ENCODE results near the gene ESF1. TPM values are rescaled to one million over a fixed set of nuclear protein-coding genes. Genes with fewer than 3 reads are reported as not detected.

ESF1 gene
- total RNA-seq, 8 experiments from 2014 or later: 13.9 to 29.6 (median 21.8) TPM

- Histone ChIP-seq H3K4me3 (no peak overlapping the region), H3K27ac (no peak overlapping the region), H3K4me1 (replicated peaks in 1 of 2) (no peaks in the 10 kb centered on the region)
- peak in 1 of 8 experiments; percentile 65 for ATAC-seq (replicated peaks in 6 of 8)
- 0 to 100% (median 87%) methylated on average over 1 to 2 of the region's 2 CpGs; no CpG with 5 or more reads in 2 of the 10 experiments for WGBS, 10 experiments
- in situ Hi-C loops (cut with MboI; ENCODE audit: low pct_unique_long_range_greater_than_20kb in 2 of 9, low sequenced_read_pairs in 9 of 9, unreplicated experiment in 9 of 9): no loop called here
These were observed 66.5 kb downstream of the ESF1 start for GRCh38 chr20:13718171-13718570.

GRCh38 chr20:13717631-13718044 lies 67.1 kb downstream of the ESF1 start:
- no peaks in the 10 kb centered on the region for H3K4me1 ChIP-seq (replicated peaks in 1 of 2)
- in situ Hi-C loops (cut with MboI; ENCODE audit: low pct_unique_long_range_greater_than_20kb in 2 of 9, low sequenced_read_pairs in 9 of 9, unreplicated experiment in 9 of 9): no loop called here
- 83 to 100% (median 100%) methylated on average over 1 of the region's 1 CpG for WGBS, 10 experiments
- H3K27ac ChIP-seq: no peak overlapping the region
- H3K4me3 ChIP-seq: no peak overlapping the region
- no peak for ATAC-seq (replicated peaks in 6 of 8)

- in situ Hi-C loops (cut with MboI; ENCODE audit: low pct_unique_long_range_greater_than_20kb in 2 of 9, low sequenced_read_pairs in 9 of 9, unreplicated experiment in 9 of 9): no loop called here
- Histone ChIP-seq H3K4me1 (replicated peaks in 1 of 2) (no peaks in the 10 kb centered on the region), H3K4me3 (no peak overlapping the region), H3K27ac (no peak overlapping the region)
- ATAC-seq (replicated peaks in 6 of 8): no peak
- whole genome bisulfite sequencing, 10 experiments: 80 to 100% (median 92%) methylated on average over 1 to 3 of the region's 3 CpGs
These were observed 69.5 kb downstream of the ESF1 start for GRCh38 chr20:13715171-13715570.

GRCh38 chr20:13708234-13708633 lies 76.5 kb downstream of the ESF1 start:
- 13 to 100% (median 76%) methylated on average over 1 of the region's 1 CpG; no CpG with 5 or more reads in 4 of the 10 experiments for WGBS, 10 experiments
- Histone ChIP-seq H3K4me1 (replicated peaks in 1 of 2) (no peaks in the 10 kb centered on the region), H3K27ac (no peak overlapping the region), H3K4me3 (no peak overlapping the region)
- in situ Hi-C loops (cut with MboI; ENCODE audit: low pct_unique_long_range_greater_than_20kb in 2 of 9, low sequenced_read_pairs in 9 of 9, unreplicated experiment in 9 of 9): no loop called here
- no peak for ATAC-seq (replicated peaks in 6 of 8)

GRCh38 chr20:13703265-13703664 lies 81.5 kb downstream of the ESF1 start:
- no peak for ATAC-seq (replicated peaks in 6 of 8)
- 60 to 100% (median 88%) methylated on average over 1 to 9 of the region's 9 CpGs for WGBS, 10 experiments
- Histone ChIP-seq H3K4me1 (replicated peaks in 1 of 2) (no peaks in the 10 kb centered on the region), H3K27ac (no peak overlapping the region), H3K4me3 (no peak overlapping the region)
- in situ Hi-C loops (cut with MboI; ENCODE audit: low pct_unique_long_range_greater_than_20kb in 2 of 9, low sequenced_read_pairs in 9 of 9, unreplicated experiment in 9 of 9): no loop called here

- H3K27ac ChIP-seq: no peak overlapping the region
- no peak overlapping the region for H3K4me3 ChIP-seq
- H3K4me1 ChIP-seq (replicated peaks in 1 of 2): no peaks in the 10 kb centered on the region
- ATAC-seq (replicated peaks in 6 of 8): no peak
- in situ Hi-C loops (cut with MboI; ENCODE audit: low pct_unique_long_range_greater_than_20kb in 2 of 9, low sequenced_read_pairs in 9 of 9, unreplicated experiment in 9 of 9): no loop called here
These were observed 83.2 kb downstream of the ESF1 start for GRCh38 chr20:13701486-13701885.

- Histone ChIP-seq H3K4me3 (no peak overlapping the region), H3K4me1 (replicated peaks in 1 of 2) (no peaks in the 10 kb centered on the region), H3K27ac (no peak overlapping the region)
- no peak for ATAC-seq (replicated peaks in 6 of 8)
- in situ Hi-C loops (cut with MboI; ENCODE audit: low pct_unique_long_range_greater_than_20kb in 2 of 9, low sequenced_read_pairs in 9 of 9, unreplicated experiment in 9 of 9): no loop called here
These were observed 84.0 kb downstream of the ESF1 start for GRCh38 chr20:13700761-13701160.

- H3K4me3 ChIP-seq: no peak overlapping the region
- ATAC-seq (replicated peaks in 6 of 8): peak in 1 of 8 experiments; percentile 37
- H3K27ac ChIP-seq: no peak overlapping the region
- 68 to 100% (median 84%) methylated on average over 1 to 7 of the region's 8 CpGs; no CpG with 5 or more reads in 2 of the 10 experiments for WGBS, 10 experiments
- H3K4me1 ChIP-seq (replicated peaks in 1 of 2): no peaks in the 10 kb centered on the region
- in situ Hi-C loops (cut with MboI; ENCODE audit: low pct_unique_long_range_greater_than_20kb in 2 of 9, low sequenced_read_pairs in 9 of 9, unreplicated experiment in 9 of 9): no loop called here
These were observed 90.1 kb downstream of the ESF1 start for GRCh38 chr20:13694420-13695150.

- in situ Hi-C loops (cut with MboI; ENCODE audit: low pct_unique_long_range_greater_than_20kb in 2 of 9, low sequenced_read_pairs in 9 of 9, unreplicated experiment in 9 of 9): no loop called here
- WGBS, 10 experiments: 13 to 92% (median 85%) methylated on average over 1 to 9 of the region's 11 CpGs; no CpG with 5 or more reads in 1 of the 10 experiments
- Histone ChIP-seq H3K4me1 (replicated peaks in 1 of 2) (no peaks in the 10 kb centered on the region), H3K27ac (no peak overlapping the region), H3K4me3 (no peak overlapping the region)
- no peak for ATAC-seq (replicated peaks in 6 of 8)
These were observed 91.7 kb downstream of the ESF1 start for GRCh38 chr20:13692802-13693736.

- H3K27ac ChIP-seq: no peak overlapping the region
- H3K4me3 ChIP-seq: no peak overlapping the region
- in situ Hi-C loops (cut with MboI; ENCODE audit: low pct_unique_long_range_greater_than_20kb in 2 of 9, low sequenced_read_pairs in 9 of 9, unreplicated experiment in 9 of 9): no loop called here
- no peaks in the 10 kb centered on the region for H3K4me1 ChIP-seq (replicated peaks in 1 of 2)
- ATAC-seq (replicated peaks in 6 of 8): no peak
- WGBS, 10 experiments: 0 to 100% (median 71%) methylated on average over 1 of the region's 1 CpG; no CpG with 5 or more reads in 5 of the 10 experiments
These were observed 93.8 kb downstream of the ESF1 start for GRCh38 chr20:13690943-13691342.

- H3K4me3 ChIP-seq: no peak overlapping the region
- in situ Hi-C loops (cut with MboI; ENCODE audit: low pct_unique_long_range_greater_than_20kb in 2 of 9, low sequenced_read_pairs in 9 of 9, unreplicated experiment in 9 of 9): no loop called here
- no peak overlapping the region for H3K27ac ChIP-seq
- H3K4me1 ChIP-seq (replicated peaks in 1 of 2): no peaks in the 10 kb centered on the region
- no peak for ATAC-seq (replicated peaks in 6 of 8)
- WGBS, 10 experiments: 26 to 100% (median 91%) methylated on average over 1 to 3 of the region's 3 CpGs
These were observed 96.9 kb downstream of the ESF1 start for GRCh38 chr20:13687815-13688214.

GRCh38 chr20:13685623-13686022 lies 99.1 kb downstream of the ESF1 start:
- no peak overlapping the region for H3K27ac ChIP-seq
- no peaks in the 10 kb centered on the region for H3K4me1 ChIP-seq (replicated peaks in 1 of 2)
- H3K4me3 ChIP-seq: no peak overlapping the region
- in situ Hi-C loops (cut with MboI; ENCODE audit: low pct_unique_long_range_greater_than_20kb in 2 of 9, low sequenced_read_pairs in 9 of 9, unreplicated experiment in 9 of 9): no loop called here
- 38 to 100% (median 67%) methylated on average over 1 to 2 of the region's 2 CpGs; no CpG with 5 or more reads in 1 of the 10 experiments for WGBS, 10 experiments
- ATAC-seq (replicated peaks in 6 of 8): no peak

- Histone ChIP-seq H3K4me1 (replicated peaks in 1 of 2) (no peaks in the 10 kb centered on the region), H3K27ac (no peak overlapping the region), H3K4me3 (no peak overlapping the region)
- ATAC-seq (replicated peaks in 6 of 8): no peak
- 17 to 100% (median 85%) methylated on average over 1 to 4 of the region's 5 CpGs; no CpG with 5 or more reads in 1 of the 10 experiments for WGBS, 10 experiments
- in situ Hi-C loops (cut with MboI; ENCODE audit: low pct_unique_long_range_greater_than_20kb in 2 of 9, low sequenced_read_pairs in 9 of 9, unreplicated experiment in 9 of 9): no loop called here
These were observed 100.0 kb downstream of the ESF1 start for GRCh38 chr20:13684566-13685222.

Measured in motor neuron (in vitro differentiated cells).